ENCODE results near the gene ZNF692. TPM values are rescaled to one million over a fixed set of nuclear protein-coding genes. Genes with fewer than 3 reads are reported as not detected.

Gene ZNF692
- total and polyA plus RNA-seq, 2 of the 13 experiments (the other 11 are each of a cell fraction or from before 2014, with no cell fraction given): 27.3 to 45.8 TPM

DNA sequence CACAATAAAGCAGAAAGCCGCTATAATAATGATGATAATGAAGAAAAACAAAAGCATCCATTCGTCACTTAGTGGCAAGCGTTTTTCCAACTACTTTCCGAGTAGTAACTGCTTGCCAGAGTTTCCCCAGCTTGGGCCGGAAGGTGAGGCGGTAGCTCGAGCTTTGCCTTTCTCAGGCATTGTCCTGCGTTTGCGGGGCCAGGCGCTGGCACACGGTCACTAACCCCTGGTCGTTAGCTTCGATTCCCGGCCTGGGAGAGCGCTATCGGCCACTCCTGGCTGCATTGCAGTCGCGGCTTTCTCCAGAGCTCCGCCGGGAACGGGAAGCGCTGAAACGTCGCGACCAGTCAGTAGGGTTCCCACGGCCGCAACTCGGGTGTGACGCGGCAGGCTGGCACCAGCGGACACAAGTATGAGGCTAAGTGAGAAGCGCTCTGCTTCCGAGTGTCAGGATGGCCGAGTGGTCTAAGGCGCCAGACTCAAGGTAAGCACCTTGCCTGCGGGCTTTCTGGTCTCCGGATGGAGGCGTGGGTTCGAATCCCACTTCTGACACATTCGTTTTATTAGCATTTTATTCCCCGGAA is 14.6 kb upstream of the ZNF692 start (continued):
- peak; percentile 52 for TF ChIP-seq AGO1 (IDR thresholded peaks at IDR 0.05; ENCODE audit: low read depth, low read length, poor library complexity, severe bottlenecking)
- TF ChIP-seq, protein P1, sequence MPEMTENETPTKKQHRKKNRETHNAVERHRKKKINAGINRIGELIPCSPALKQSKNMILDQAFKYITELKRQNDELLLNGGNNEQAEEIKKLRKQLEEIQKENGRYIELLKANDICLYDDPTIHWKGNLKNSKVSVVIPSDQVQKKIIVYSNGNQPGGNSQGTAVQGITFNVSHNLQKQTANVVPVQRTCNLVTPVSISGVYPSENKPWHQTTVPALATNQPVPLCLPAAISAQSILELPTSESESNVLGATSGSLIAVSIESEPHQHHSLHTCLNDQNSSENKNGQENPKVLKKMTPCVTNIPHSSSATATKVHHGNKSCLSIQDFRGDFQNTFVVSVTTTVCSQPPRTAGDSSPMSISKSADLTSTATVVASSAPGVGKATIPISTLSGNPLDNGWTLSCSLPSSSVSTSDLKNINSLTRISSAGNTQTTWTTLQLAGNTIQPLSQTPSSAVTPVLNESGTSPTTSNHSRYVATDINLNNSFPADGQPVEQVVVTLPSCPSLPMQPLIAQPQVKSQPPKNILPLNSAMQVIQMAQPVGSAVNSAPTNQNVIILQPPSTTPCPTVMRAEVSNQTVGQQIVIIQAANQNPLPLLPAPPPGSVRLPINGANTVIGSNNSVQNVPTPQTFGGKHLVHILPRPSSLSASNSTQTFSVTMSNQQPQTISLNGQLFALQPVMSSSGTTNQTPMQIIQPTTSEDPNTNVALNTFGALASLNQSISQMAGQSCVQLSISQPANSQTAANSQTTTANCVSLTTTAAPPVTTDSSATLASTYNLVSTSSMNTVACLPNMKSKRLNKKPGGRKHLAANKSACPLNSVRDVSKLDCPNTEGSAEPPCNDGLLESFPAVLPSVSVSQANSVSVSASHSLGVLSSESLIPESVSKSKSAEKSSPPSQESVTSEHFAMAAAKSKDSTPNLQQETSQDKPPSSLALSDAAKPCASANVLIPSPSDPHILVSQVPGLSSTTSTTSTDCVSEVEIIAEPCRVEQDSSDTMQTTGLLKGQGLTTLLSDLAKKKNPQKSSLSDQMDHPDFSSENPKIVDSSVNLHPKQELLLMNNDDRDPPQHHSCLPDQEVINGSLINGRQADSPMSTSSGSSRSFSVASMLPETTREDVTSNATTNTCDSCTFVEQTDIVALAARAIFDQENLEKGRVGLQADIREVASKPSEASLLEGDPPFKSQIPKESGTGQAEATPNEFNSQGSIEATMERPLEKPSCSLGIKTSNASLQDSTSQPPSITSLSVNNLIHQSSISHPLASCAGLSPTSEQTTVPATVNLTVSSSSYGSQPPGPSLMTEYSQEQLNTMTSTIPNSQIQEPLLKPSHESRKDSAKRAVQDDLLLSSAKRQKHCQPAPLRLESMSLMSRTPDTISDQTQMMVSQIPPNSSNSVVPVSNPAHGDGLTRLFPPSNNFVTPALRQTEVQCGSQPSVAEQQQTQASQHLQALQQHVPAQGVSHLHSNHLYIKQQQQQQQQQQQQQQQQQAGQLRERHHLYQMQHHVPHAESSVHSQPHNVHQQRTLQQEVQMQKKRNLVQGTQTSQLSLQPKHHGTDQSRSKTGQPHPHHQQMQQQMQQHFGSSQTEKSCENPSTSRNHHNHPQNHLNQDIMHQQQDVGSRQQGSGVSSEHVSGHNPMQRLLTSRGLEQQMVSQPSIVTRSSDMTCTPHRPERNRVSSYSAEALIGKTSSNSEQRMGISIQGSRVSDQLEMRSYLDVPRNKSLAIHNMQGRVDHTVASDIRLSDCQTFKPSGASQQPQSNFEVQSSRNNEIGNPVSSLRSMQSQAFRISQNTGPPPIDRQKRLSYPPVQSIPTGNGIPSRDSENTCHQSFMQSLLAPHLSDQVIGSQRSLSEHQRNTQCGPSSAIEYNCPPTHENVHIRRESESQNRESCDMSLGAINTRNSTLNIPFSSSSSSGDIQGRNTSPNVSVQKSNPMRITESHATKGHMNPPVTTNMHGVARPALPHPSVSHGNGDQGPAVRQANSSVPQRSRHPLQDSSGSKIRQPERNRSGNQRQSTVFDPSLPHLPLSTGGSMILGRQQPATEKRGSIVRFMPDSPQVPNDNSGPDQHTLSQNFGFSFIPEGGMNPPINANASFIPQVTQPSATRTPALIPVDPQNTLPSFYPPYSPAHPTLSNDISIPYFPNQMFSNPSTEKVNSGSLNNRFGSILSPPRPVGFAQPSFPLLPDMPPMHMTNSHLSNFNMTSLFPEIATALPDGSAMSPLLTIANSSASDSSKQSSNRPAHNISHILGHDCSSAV (CRISPR knock-in tag; IDR thresholded peaks at IDR 0.05; ENCODE audit: borderline replicate concordance): no peak
- TF ChIP-seq RXRA (CRISPR knock-in tag; IDR thresholded peaks at IDR 0.05): 0 out of 2 replicates have a peak, but pooled peaks have one; percentile 47
- TF ChIP-seq ZNF749 (CRISPR knock-in tag; IDR thresholded peaks at IDR 0.05; ENCODE audit: borderline replicate concordance): peak; percentile 72; the same call in 1 of the 2 replicates
- TF ChIP-seq, protein P2, sequence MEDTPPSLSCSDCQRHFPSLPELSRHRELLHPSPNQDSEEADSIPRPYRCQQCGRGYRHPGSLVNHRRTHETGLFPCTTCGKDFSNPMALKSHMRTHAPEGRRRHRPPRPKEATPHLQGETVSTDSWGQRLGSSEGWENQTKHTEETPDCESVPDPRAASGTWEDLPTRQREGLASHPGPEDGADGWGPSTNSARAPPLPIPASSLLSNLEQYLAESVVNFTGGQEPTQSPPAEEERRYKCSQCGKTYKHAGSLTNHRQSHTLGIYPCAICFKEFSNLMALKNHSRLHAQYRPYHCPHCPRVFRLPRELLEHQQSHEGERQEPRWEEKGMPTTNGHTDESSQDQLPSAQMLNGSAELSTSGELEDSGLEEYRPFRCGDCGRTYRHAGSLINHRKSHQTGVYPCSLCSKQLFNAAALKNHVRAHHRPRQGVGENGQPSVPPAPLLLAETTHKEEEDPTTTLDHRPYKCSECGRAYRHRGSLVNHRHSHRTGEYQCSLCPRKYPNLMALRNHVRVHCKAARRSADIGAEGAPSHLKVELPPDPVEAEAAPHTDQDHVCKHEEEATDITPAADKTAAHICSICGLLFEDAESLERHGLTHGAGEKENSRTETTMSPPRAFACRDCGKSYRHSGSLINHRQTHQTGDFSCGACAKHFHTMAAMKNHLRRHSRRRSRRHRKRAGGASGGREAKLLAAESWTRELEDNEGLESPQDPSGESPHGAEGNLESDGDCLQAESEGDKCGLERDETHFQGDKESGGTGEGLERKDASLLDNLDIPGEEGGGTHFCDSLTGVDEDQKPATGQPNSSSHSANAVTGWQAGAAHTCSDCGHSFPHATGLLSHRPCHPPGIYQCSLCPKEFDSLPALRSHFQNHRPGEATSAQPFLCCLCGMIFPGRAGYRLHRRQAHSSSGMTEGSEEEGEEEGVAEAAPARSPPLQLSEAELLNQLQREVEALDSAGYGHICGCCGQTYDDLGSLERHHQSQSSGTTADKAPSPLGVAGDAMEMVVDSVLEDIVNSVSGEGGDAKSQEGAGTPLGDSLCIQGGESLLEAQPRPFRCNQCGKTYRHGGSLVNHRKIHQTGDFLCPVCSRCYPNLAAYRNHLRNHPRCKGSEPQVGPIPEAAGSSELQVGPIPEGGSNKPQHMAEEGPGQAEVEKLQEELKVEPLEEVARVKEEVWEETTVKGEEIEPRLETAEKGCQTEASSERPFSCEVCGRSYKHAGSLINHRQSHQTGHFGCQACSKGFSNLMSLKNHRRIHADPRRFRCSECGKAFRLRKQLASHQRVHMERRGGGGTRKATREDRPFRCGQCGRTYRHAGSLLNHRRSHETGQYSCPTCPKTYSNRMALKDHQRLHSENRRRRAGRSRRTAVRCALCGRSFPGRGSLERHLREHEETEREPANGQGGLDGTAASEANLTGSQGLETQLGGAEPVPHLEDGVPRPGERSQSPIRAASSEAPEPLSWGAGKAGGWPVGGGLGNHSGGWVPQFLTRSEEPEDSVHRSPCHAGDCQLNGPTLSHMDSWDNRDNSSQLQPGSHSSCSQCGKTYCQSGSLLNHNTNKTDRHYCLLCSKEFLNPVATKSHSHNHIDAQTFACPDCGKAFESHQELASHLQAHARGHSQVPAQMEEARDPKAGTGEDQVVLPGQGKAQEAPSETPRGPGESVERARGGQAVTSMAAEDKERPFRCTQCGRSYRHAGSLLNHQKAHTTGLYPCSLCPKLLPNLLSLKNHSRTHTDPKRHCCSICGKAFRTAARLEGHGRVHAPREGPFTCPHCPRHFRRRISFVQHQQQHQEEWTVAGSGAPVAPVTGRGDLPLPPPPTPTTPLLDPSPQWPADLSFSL (CRISPR knock-in tag; IDR thresholded peaks at IDR 0.05): peak; percentile 48; the same call in 1 of the 2 replicates
- TF ChIP-seq, protein P3, sequence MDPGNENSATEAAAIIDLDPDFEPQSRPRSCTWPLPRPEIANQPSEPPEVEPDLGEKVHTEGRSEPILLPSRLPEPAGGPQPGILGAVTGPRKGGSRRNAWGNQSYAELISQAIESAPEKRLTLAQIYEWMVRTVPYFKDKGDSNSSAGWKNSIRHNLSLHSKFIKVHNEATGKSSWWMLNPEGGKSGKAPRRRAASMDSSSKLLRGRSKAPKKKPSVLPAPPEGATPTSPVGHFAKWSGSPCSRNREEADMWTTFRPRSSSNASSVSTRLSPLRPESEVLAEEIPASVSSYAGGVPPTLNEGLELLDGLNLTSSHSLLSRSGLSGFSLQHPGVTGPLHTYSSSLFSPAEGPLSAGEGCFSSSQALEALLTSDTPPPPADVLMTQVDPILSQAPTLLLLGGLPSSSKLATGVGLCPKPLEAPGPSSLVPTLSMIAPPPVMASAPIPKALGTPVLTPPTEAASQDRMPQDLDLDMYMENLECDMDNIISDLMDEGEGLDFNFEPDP (CRISPR knock-in tag; conservative IDR thresholded peaks at IDR 0.05): 0 out of 2 replicates have a peak, but pooled peaks have one; percentile 16
- no peak for TF ChIP-seq ZNF883 (CRISPR knock-in tag; IDR thresholded peaks at IDR 0.05; ENCODE audit: not compliant biosample characterization)
- TF ChIP-seq ZNF260 (CRISPR knock-in tag; IDR thresholded peaks at IDR 0.05; ENCODE audit: borderline replicate concordance, low read depth): no peak
- no peak for TF ChIP-seq ATF7 (IDR thresholded peaks at IDR 0.05)
- TF ChIP-seq ATF7 (CRISPR knock-in tag; IDR thresholded peaks at IDR 0.05): no peak
- TF ChIP-seq POLR2G (IDR thresholded peaks at IDR 0.05; ENCODE audit: low read depth, low read length): peak; percentile 69
- 0 out of 2 replicates have a peak, but pooled peaks have one; percentile 63 for TF ChIP-seq SMYD3 (CRISPR knock-in tag; IDR thresholded peaks at IDR 0.05)

Measured in HepG2 (cell line).